HEK293T (cell line): ENCODE measurements around the gene ARID1B.

Experiments
- BHLHE40 ChIP-seq: fragments of 450-650 bp; IDR thresholded peaks from 2 replicates; pipeline ENCODE4 v1.6.1; 2016; ENCODE audit warnings: mild to moderate bottlenecking, moderate library complexity, borderline replicate concordance
- HDGF ChIP-seq: fragments of 450-650 bp; IDR thresholded peaks from 2 replicates; pipeline ENCODE4 v1.6.1; 2017; ENCODE audit warnings: antibody characterized with exemption, borderline replicate concordance
- L3MBTL2 ChIP-seq: fragments of 450-650 bp; conservative IDR thresholded peaks from 2 replicates; pipeline ENCODE4 v1.6.1; 2016; ENCODE audit warnings: mild to moderate bottlenecking
- LEF1 ChIP-seq: fragments of 450-650 bp; IDR thresholded peaks from 2 replicates; pipeline ENCODE4 v1.6.1; 2017; ENCODE audit warnings: mild to moderate bottlenecking, borderline replicate concordance
- SP1 ChIP-seq: fragments of 450-650 bp; IDR thresholded peaks from 2 replicates; pipeline ENCODE4 v1.6.1; 2017
- TARDBP ChIP-seq: fragments of 450-650 bp; IDR thresholded peaks from 2 replicates; pipeline ENCODE4 v1.6.1; 2016
- ZNF384 ChIP-seq: fragments of 450-650 bp; IDR thresholded peaks from 2 replicates; pipeline ENCODE4 v1.6.1; 2016

- TF ChIP-seq L3MBTL2 (no peak), SP1 (no peak), LEF1 (no peak), HDGF (no peak), TARDBP (no peak), ZNF384 (no peak), BHLHE40 (no peak)
Observed at GRCh38 chr6:156944412-156944811, 167.2 kb downstream of the ARID1B start.
